ENCODE results near the gene CEMP1.

DNA sequence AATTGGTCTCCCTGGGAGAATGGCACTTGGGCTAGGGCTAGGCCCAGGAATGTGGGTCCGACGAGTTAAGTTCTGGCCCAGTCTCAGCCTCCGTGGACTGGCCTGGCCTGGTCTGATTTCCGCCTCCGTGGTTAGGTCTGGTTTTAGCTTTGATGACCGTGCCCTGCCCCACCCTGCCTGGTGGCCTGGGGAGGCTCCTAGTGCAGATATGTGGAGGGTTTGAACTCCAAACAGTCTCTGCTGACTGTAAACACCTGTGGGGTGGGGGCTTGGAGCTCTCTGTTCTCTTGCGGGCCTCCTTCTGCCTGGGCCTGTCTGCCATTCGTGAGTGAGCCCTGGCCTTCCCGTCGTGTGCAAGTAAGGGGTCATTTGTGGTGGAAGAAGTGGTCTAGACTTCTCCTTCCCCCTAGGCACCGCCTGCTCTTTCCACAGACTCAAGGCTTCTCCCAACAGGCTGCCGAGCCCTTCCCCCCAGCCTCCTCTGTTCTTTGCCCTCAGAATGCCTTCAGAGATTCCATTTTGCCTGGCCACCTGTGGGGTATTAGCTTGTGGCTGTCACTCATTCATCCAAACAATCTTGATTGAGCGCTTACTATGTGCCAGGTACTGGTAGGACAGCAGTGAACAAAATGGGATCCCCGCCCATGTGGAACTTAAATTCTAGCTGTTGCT lies 15.9 kb downstream of the CEMP1 start:
- TF ChIP-seq POLR2A (IDR thresholded peaks at IDR 0.05), result no peak
- TF ChIP-seq, protein P1, sequence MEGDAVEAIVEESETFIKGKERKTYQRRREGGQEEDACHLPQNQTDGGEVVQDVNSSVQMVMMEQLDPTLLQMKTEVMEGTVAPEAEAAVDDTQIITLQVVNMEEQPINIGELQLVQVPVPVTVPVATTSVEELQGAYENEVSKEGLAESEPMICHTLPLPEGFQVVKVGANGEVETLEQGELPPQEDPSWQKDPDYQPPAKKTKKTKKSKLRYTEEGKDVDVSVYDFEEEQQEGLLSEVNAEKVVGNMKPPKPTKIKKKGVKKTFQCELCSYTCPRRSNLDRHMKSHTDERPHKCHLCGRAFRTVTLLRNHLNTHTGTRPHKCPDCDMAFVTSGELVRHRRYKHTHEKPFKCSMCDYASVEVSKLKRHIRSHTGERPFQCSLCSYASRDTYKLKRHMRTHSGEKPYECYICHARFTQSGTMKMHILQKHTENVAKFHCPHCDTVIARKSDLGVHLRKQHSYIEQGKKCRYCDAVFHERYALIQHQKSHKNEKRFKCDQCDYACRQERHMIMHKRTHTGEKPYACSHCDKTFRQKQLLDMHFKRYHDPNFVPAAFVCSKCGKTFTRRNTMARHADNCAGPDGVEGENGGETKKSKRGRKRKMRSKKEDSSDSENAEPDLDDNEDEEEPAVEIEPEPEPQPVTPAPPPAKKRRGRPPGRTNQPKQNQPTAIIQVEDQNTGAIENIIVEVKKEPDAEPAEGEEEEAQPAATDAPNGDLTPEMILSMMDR (IDR thresholded peaks at IDR 0.05), result no peak

All from tibial nerve (tissue), 3 donors.